ENCODE measurements around the gene HOXC11.

Gene HOXC11

GRCh38 chr12:53950789-53951576, 21.9 kb upstream of the HOXC11 start:
- ATAC-seq, result no peak
- TF ChIP-seq CSDC2 (CRISPR knock-in tag; IDR thresholded peaks at IDR 0.05), result no peak
- TF ChIP-seq BACH2 (CRISPR knock-in tag; IDR thresholded peaks at IDR 0.05; ENCODE audit: borderline replicate concordance), result no peak
- no peak for TF ChIP-seq ZFP30 (CRISPR knock-in tag; IDR thresholded peaks at IDR 0.05)
- TF ChIP-seq, protein P1, sequence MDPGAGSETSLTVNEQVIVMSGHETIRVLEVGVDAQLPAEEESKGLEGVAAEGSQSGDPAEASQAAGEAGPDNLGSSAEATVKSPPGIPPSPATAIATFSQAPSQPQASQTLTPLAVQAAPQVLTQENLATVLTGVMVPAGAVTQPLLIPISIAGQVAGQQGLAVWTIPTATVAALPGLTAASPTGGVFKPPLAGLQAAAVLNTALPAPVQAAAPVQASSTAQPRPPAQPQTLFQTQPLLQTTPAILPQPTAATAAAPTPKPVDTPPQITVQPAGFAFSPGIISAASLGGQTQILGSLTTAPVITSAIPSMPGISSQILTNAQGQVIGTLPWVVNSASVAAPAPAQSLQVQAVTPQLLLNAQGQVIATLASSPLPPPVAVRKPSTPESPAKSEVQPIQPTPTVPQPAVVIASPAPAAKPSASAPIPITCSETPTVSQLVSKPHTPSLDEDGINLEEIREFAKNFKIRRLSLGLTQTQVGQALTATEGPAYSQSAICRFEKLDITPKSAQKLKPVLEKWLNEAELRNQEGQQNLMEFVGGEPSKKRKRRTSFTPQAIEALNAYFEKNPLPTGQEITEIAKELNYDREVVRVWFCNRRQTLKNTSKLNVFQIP (CRISPR knock-in tag; IDR thresholded peaks at IDR 0.05; ENCODE audit: borderline replicate concordance, low read depth), result no peak
- TF ChIP-seq TOX (CRISPR knock-in tag; IDR thresholded peaks at IDR 0.05; ENCODE audit: borderline replicate concordance), result no peak
- no peak for TF ChIP-seq OSR1 (CRISPR knock-in tag; IDR thresholded peaks at IDR 0.05)
- TF ChIP-seq GLIS3 (CRISPR knock-in tag; IDR thresholded peaks at IDR 0.05), result no peak
- TF ChIP-seq TCF4 (CRISPR knock-in tag; IDR thresholded peaks at IDR 0.05; ENCODE audit: borderline replicate concordance), result no peak
- no peak for TF ChIP-seq SNAI2 (CRISPR knock-in tag; IDR thresholded peaks at IDR 0.05)
- TF ChIP-seq ARNTL (CRISPR knock-in tag; IDR thresholded peaks at IDR 0.05; ENCODE audit: borderline replicate concordance, low read depth), result no peak
- no peak for TF ChIP-seq ZNF8 (CRISPR knock-in tag; IDR thresholded peaks at IDR 0.05)
- TF ChIP-seq, protein P2, sequence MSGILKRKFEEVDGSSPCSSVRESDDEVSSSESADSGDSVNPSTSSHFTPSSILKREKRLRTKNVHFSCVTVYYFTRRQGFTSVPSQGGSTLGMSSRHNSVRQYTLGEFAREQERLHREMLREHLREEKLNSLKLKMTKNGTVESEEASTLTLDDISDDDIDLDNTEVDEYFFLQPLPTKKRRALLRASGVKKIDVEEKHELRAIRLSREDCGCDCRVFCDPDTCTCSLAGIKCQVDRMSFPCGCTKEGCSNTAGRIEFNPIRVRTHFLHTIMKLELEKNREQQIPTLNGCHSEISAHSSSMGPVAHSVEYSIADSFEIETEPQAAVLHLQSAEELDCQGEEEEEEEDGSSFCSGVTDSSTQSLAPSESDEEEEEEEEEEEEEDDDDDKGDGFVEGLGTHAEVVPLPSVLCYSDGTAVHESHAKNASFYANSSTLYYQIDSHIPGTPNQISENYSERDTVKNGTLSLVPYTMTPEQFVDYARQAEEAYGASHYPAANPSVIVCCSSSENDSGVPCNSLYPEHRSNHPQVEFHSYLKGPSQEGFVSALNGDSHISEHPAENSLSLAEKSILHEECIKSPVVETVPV (CRISPR knock-in tag; IDR thresholded peaks at IDR 0.05), result no peak
- TF ChIP-seq ZNF70 (CRISPR knock-in tag; IDR thresholded peaks at IDR 0.05), result no peak
- TF ChIP-seq ISL1 (CRISPR knock-in tag; IDR thresholded peaks at IDR 0.05), result no peak
- no peak for TF ChIP-seq RARB (CRISPR knock-in tag; IDR thresholded peaks at IDR 0.05)
- no peak for TF ChIP-seq PPARA (CRISPR knock-in tag; IDR thresholded peaks at IDR 0.05; ENCODE audit: borderline replicate concordance)
- TF ChIP-seq ZNF565 (CRISPR knock-in tag; conservative IDR thresholded peaks at IDR 0.05; ENCODE audit: low read depth), result no peak
- no peak for TF ChIP-seq ESRRG (CRISPR knock-in tag; IDR thresholded peaks at IDR 0.05)

GRCh38 chr12:53951577-53952334, 21.2 kb upstream of the HOXC11 start:
- TF ChIP-seq ZNF8 (CRISPR knock-in tag; IDR thresholded peaks at IDR 0.05) (no peak), TOX (CRISPR knock-in tag; IDR thresholded peaks at IDR 0.05; ENCODE audit: borderline replicate concordance) (no peak), BACH2 (CRISPR knock-in tag; IDR thresholded peaks at IDR 0.05; ENCODE audit: borderline replicate concordance) (no peak), CREB5 (CRISPR knock-in tag; IDR thresholded peaks at IDR 0.05; ENCODE audit: low read depth) (no peak), ZNF565 (CRISPR knock-in tag; conservative IDR thresholded peaks at IDR 0.05; ENCODE audit: low read depth) (no peak), ESRRG (CRISPR knock-in tag; IDR thresholded peaks at IDR 0.05) (no peak), ZC3H10 (CRISPR knock-in tag; IDR thresholded peaks at IDR 0.05) (no peak), SNAI2 (CRISPR knock-in tag; IDR thresholded peaks at IDR 0.05) (no peak), TCF4 (CRISPR knock-in tag; IDR thresholded peaks at IDR 0.05; ENCODE audit: borderline replicate concordance) (no peak), CSDC2 (CRISPR knock-in tag; IDR thresholded peaks at IDR 0.05) (no peak)
- TF ChIP-seq, protein P1 (CRISPR knock-in tag; IDR thresholded peaks at IDR 0.05; ENCODE audit: borderline replicate concordance, low read depth), result no peak
- TF ChIP-seq, protein P2 (CRISPR knock-in tag; IDR thresholded peaks at IDR 0.05), result no peak
- ATAC-seq, result no peak; the same call in 1 of the 3 replicates

GRCh38 chr12:53952335-53952694, 20.6 kb upstream of the HOXC11 start:
- ATAC-seq, result peak; percentile 56
- TF ChIP-seq, protein P3, sequence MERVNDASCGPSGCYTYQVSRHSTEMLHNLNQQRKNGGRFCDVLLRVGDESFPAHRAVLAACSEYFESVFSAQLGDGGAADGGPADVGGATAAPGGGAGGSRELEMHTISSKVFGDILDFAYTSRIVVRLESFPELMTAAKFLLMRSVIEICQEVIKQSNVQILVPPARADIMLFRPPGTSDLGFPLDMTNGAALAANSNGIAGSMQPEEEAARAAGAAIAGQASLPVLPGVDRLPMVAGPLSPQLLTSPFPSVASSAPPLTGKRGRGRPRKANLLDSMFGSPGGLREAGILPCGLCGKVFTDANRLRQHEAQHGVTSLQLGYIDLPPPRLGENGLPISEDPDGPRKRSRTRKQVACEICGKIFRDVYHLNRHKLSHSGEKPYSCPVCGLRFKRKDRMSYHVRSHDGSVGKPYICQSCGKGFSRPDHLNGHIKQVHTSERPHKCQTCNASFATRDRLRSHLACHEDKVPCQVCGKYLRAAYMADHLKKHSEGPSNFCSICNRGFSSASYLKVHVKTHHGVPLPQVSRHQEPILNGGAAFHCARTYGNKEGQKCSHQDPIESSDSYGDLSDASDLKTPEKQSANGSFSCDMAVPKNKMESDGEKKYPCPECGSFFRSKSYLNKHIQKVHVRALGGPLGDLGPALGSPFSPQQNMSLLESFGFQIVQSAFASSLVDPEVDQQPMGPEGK (CRISPR knock-in tag; IDR thresholded peaks at IDR 0.05; ENCODE audit: borderline replicate concordance), result no peak
- TF ChIP-seq CSDC2 (CRISPR knock-in tag; IDR thresholded peaks at IDR 0.05), result no peak
- TF ChIP-seq ZC3H10 (CRISPR knock-in tag; IDR thresholded peaks at IDR 0.05), result no peak
- TF ChIP-seq TCF4 (CRISPR knock-in tag; IDR thresholded peaks at IDR 0.05; ENCODE audit: borderline replicate concordance), result no peak
- TF ChIP-seq ZNF70 (CRISPR knock-in tag; IDR thresholded peaks at IDR 0.05), result no peak
- TF ChIP-seq, protein P1 (CRISPR knock-in tag; IDR thresholded peaks at IDR 0.05; ENCODE audit: borderline replicate concordance, low read depth), result no peak
- TF ChIP-seq TOX (CRISPR knock-in tag; IDR thresholded peaks at IDR 0.05; ENCODE audit: borderline replicate concordance), result no peak
- no peak for TF ChIP-seq ZFP30 (CRISPR knock-in tag; IDR thresholded peaks at IDR 0.05)
- no peak for TF ChIP-seq ZFP3 (CRISPR knock-in tag; IDR thresholded peaks at IDR 0.05)
